ENCODE results near the gene ALPI. TPM values are rescaled to one million over a fixed set of nuclear protein-coding genes. Genes with fewer than 3 reads are reported as not detected.
"Not testable (repeated sequence)": the region's sequence is repeated elsewhere in the genome, so short reads cannot be mapped to it uniquely, and the experiment has no call there.

ALPI gene
- total and polyA plus RNA-seq, 12 donors, result not detected

DNA sequence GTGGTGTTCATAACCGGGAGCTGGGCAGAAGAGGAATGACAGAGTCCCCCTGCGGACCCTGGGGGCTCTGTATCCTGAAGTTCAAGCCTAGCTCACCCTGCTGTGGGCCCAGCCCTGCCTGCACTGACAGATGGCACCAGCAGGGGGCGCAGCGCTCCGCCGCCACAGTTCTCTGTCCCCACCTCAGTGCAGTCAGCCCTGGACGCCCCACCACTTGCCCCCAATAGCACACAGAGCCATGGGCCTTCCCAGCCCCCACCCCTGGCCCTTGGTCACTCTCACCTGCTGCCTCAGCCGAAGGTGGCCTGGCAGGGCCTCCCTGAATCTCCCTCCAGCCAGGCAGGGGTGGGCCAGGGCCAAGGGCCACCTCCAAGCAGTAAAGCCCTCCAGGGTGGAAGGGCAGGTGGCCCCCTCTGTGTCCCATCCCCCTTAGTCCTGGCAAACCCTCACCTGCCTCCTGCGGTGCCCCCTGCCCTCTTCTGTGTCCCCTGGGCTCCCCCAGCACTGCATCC is 9.6 kb upstream of the ALPI start:
- not testable (repeated sequence) for H3K4me1 ChIP-seq (replicated peaks in 1 of 2); H3K9me3 ChIP-seq (replicated peaks in 1 of 3); H3K27me3 ChIP-seq; H3K4me3 ChIP-seq; H3K27ac ChIP-seq; H3K36me3 ChIP-seq (replicated peaks in 1 of 2); DNase-seq
- intact Hi-C loops (cut with DNase I), result loop anchor here in 1 of 2 donors (2.0 kb wide), 1 partner anchor 74 kb away; the partner anchor contains the start of gene PRSS56
- 26 to 83% (median 42%) methylated on average over 1 to 6 of the region's 9 CpGs; no CpG with 5 or more reads in 1 of the 4 donors for WGBS, 4 donors
- TF ChIP-seq, protein P1, sequence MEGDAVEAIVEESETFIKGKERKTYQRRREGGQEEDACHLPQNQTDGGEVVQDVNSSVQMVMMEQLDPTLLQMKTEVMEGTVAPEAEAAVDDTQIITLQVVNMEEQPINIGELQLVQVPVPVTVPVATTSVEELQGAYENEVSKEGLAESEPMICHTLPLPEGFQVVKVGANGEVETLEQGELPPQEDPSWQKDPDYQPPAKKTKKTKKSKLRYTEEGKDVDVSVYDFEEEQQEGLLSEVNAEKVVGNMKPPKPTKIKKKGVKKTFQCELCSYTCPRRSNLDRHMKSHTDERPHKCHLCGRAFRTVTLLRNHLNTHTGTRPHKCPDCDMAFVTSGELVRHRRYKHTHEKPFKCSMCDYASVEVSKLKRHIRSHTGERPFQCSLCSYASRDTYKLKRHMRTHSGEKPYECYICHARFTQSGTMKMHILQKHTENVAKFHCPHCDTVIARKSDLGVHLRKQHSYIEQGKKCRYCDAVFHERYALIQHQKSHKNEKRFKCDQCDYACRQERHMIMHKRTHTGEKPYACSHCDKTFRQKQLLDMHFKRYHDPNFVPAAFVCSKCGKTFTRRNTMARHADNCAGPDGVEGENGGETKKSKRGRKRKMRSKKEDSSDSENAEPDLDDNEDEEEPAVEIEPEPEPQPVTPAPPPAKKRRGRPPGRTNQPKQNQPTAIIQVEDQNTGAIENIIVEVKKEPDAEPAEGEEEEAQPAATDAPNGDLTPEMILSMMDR (IDR thresholded peaks at IDR 0.05), result peak in 5 of 6 experiments; percentile 11 to 71 (median 50)

DNA sequence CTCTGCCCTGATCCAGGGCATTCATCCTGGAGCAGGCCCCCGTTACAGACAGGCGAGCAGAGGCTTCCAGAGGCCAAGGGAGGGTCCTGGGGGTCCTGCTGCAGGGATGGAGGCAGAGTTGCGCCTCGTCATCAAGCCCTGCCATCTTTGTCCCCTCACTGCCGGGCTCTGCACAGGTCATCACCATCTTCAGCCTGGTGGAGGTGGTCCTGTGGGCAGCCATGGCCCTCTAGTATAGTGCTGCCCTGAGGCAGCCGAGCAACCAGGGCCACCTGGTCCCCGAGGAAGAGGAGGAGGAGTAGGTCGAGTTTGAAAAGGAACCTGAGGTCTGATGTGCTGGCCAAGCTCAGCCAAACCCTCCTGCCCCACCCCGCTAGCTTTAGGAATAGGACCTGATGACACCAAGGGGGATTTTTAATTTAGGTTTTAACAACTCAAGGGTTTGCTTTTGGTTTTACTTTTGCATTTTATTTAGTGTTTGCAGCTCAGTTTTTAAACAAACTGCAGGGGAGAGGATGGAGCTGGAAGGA is 8.8 kb upstream of the ALPI start:
- intact Hi-C loops (cut with DNase I), result loop anchor here in 1 of 2 donors (2.0 kb wide), 1 partner anchor 74 kb away; the partner anchor contains the start of gene PRSS56
- H3K27ac ChIP-seq, result no peak overlapping the region
- H3K9me3 ChIP-seq (replicated peaks in 1 of 3), result no peaks in the 10 kb centered on the region
- H3K4me3 ChIP-seq, result no peak overlapping the region
- peaks cover 5 to 6% of the 10 kb centered on the region in 2 donors for H3K4me1 ChIP-seq (replicated peaks in 1 of 2)
- 54 to 79% (median 70%) methylated on average over 3 to 9 of the region's 9 CpGs for WGBS, 4 donors
- TF ChIP-seq, protein P1 (IDR thresholded peaks at IDR 0.05), result no peak
- TF ChIP-seq POLR2A (IDR thresholded peaks at IDR 0.05), result no peak
- H3K36me3 ChIP-seq (replicated peaks in 1 of 2), result no peaks in the 10 kb centered on the region
- peak in 1 of 7 donors; percentile 31 for DNase-seq
- H3K27me3 ChIP-seq, result no peaks in the 10 kb centered on the region

DNA sequence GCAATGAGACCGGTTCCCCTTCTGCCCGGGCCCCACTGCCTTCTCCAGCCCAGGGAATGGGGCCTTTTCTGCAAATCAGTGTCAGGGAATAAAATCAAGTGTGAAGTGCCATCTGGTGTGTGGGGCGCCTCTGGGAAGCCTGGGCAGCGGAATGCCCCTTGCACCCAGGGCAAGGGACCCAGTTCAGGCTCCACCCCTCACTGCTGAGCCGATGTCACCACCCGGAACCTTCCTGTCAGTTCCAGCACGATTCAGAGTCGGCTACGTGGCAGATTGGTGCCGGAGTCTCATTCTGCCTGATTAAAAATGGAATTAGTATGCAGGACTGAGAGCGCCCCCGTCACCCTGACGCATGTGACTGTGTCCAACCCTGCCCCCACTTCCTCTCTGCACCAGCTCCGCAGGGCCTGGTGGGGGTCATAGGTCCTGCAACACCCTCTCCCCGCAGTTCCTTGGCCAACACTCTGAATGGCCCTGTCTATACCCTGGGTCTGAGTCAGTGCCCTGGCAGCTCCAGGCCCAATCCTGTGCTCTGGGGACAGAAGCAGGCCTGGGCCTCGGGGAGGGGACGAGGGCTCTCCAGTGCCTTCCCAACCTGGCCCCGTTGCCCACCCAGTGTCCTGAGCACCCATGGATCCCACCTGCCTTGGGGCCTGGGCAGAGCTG is 8.2 kb upstream of the ALPI start:
- intact Hi-C loops (cut with DNase I), result loop anchor here in 1 of 2 donors (2.0 kb wide), 1 partner anchor 73 kb away; the partner anchor contains the start of gene PRSS56
- TF ChIP-seq, protein P1 (IDR thresholded peaks at IDR 0.05), result no peak
- TF ChIP-seq POLR2A (IDR thresholded peaks at IDR 0.05), result no peak
- no peaks in the 10 kb centered on the region for H3K36me3 ChIP-seq (replicated peaks in 1 of 2)
- H3K4me3 ChIP-seq, result no peak overlapping the region
- WGBS, 4 donors, result 77 to 91% (median 87%) methylated on average over 7 to 18 of the region's 18 CpGs
- H3K27me3 ChIP-seq, result no peaks in the 10 kb centered on the region
- peak in 1 of 7 donors; percentile 45 for DNase-seq
- H3K27ac ChIP-seq, result no peak overlapping the region
- no peaks in the 10 kb centered on the region for H3K9me3 ChIP-seq (replicated peaks in 1 of 3)
- H3K4me1 ChIP-seq (replicated peaks in 1 of 2), result peaks cover 5 to 6% of the 10 kb centered on the region in 2 donors

DNA sequence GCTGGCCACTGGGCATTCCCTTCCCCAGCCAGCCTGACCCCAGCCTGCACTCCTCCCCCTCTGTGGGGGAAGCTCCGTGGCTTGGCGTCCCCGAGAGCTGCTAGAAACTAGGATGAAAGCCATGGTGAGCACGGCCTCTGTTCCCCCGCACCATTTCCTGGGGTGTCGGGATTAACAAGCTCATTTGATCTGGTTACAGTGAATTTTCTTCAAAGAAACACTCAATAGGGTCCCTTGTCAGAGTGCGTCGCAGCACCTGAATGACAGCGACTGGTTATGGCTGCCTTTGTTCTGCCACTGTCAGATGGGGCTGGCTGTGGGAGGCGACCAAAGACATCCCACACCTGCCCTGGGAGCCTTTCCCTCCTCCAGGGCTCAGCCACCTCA is 7.7 kb upstream of the ALPI start:
- H3K4me3 ChIP-seq, result no peak overlapping the region
- H3K4me1 ChIP-seq (replicated peaks in 1 of 2), result peaks cover 5 to 6% of the 10 kb centered on the region in 2 donors
- intact Hi-C loops (cut with DNase I), result no loop called here
- 81 to 91% (median 83%) methylated on average over 5 to 10 of the region's 10 CpGs for WGBS, 4 donors
- H3K27ac ChIP-seq, result no peak overlapping the region
- no peaks in the 10 kb centered on the region for H3K9me3 ChIP-seq (replicated peaks in 1 of 3)
- TF ChIP-seq POLR2A (IDR thresholded peaks at IDR 0.05), result no peak
- TF ChIP-seq, protein P1 (IDR thresholded peaks at IDR 0.05), result no peak
- H3K36me3 ChIP-seq (replicated peaks in 1 of 2), result no peaks in the 10 kb centered on the region
- H3K27me3 ChIP-seq, result no peaks in the 10 kb centered on the region
- no peak for DNase-seq
